GM12878 (cell line): Measurements from ENCODE around the gene ANKRD40CL. TPM values are rescaled to one million over a fixed set of nuclear protein-coding genes. Genes with fewer than 3 reads are reported as not detected.

Source experiments
- ATF7 ChIP-seq: fragments of 450-650 bp; IDR thresholded peaks from 2 replicates; pipeline ENCODE4 v1.6.1; 2016; ENCODE audit warnings: low read depth, mild to moderate bottlenecking
- CBFB ChIP-seq: IDR thresholded peaks from 2 replicates; pipeline ENCODE4 v1.6.1; 2016; ENCODE audit warnings: antibody characterized with exemption, low read depth
- E2F4 ChIP-seq: IDR thresholded peaks from 2 replicates; pipeline ENCODE4 v1.6.1; 2012; ENCODE audit warnings: low read depth, low read length, improper control_type of control experiment
- EED ChIP-seq: sonication (generic); IDR thresholded peaks from 2 replicates; pipeline ENCODE4 v1.6.1; 2016; ENCODE audit warnings: antibody characterized with exemption, low read depth
- FOXM1 ChIP-seq: IDR thresholded peaks from 2 replicates; pipeline ENCODE4 v1.6.1; 2012; ENCODE audit warnings: low read depth, mild to moderate bottlenecking, inconsistent platforms, low read length, moderate library complexity
- GABPA ChIP-seq: IDR thresholded peaks from 2 replicates; pipeline ENCODE4 v1.6.1; 2014; ENCODE audit warnings: antibody characterized with exemption, low read depth, mild to moderate bottlenecking, inconsistent platforms
- GATAD2B ChIP-seq: fragments of 450-650 bp; conservative IDR thresholded peaks from 2 replicates; pipeline ENCODE4 v1.6.1; 2017; ENCODE audit warnings: low read depth, mild to moderate bottlenecking, moderate library complexity
- HDAC2 ChIP-seq: fragments of 200-600 bp; sonication (generic); IDR thresholded peaks from 2 replicates; pipeline ENCODE4 v1.6.1; 2017
- IKZF1 ChIP-seq: fragments of 450-650 bp; conservative IDR thresholded peaks from 2 replicates; pipeline ENCODE4 v1.6.1; 2017; ENCODE audit warnings: antibody characterized with exemption, mild to moderate bottlenecking
- IRF4 ChIP-seq: IDR thresholded peaks from 2 replicates; pipeline ENCODE4 v1.6.1; 2011; ENCODE audit warnings: low read depth, low read length
- MYB ChIP-seq: fragments of 150-350 bp; IDR thresholded peaks from 2 replicates; pipeline ENCODE4 v1.6.1; 2014; ENCODE audit warnings: mild to moderate bottlenecking, low read depth, low read length, borderline replicate concordance
- NBN ChIP-seq: fragments of 450-650 bp; IDR thresholded peaks from 2 replicates; pipeline ENCODE4 v1.6.1; 2016
- POU2F2 ChIP-seq: IDR thresholded peaks from 3 replicates; pipeline ENCODE4 v1.6.1; 2011; ENCODE audit warnings: low read depth, mild to moderate bottlenecking, low read length, borderline replicate concordance
- RAD51 ChIP-seq: fragments of 450-650 bp; IDR thresholded peaks from 2 replicates; pipeline ENCODE4 v1.6.1; 2016; ENCODE audit warnings: moderate library complexity, mild to moderate bottlenecking, inconsistent platforms
- SP1 ChIP-seq: IDR thresholded peaks from one replicate; pipeline ENCODE4 v1.6.1; 2011; ENCODE audit warnings: low read depth, low read length
- ZBTB40 ChIP-seq: fragments of 450-650 bp; IDR thresholded peaks from 2 replicates; pipeline ENCODE4 v1.6.1; 2016; ENCODE audit warnings: mild to moderate bottlenecking, moderate library complexity, borderline replicate concordance
- ZSCAN29 ChIP-seq: fragments of 450-650 bp; IDR thresholded peaks from 2 replicates; pipeline ENCODE4 v1.6.1; 2017; ENCODE audit warnings: mild to moderate bottlenecking, moderate library complexity
- polyA plus RNA-seq, 11 experiments: library from polyadenylated mRNA; depleted of rRNA in 4 of 11; unstranded in 6 of 11; stranded (reverse) in 5 of 11; fragments of >200 nt; fragmentation: Nextera tagmentation in 4 of 11; fragmentation: Illumina TruSeq in 1 of 11; extraction: Ambion mirVana in 4 of 11; extraction: Trizol in 1 of 11; gene quantifications; 1 replicate in 1 of 11; 2 replicates in 10 of 11; pipeline versions ENCODE4 v1.2.1 to v1.2.3, GENCODE V29; 2011 to 2016; ENCODE audit warnings: inconsistent platforms in 2 of 11, missing spikeins in 2 of 11, low read depth in 1 of 11
- total RNA-seq, 4 experiments: library from RNA; depleted of rRNA in 3 of 4; stranded (reverse); fragments of >200 nt in 3 of 4; fragmentation: Illumina TruSeq in 1 of 4; extraction: Trizol in 1 of 4; gene quantifications; 2 replicates each; pipeline versions ENCODE4 v1.2.1 to v1.2.3, GENCODE V29; 2013 to 2021
- TF ChIP-seq, protein P1 (sequence below): fragments of 150-350 bp; IDR thresholded peaks from 2 replicates; pipeline ENCODE4 v1.6.1; 2016; ENCODE audit warnings: low read depth, low read length
- TF ChIP-seq, protein P2 (sequence below): fragments of 450-650 bp; formaldehyde crosslinking; IDR thresholded peaks from 2 replicates; pipeline ENCODE4 v1.5.0; 2022; ENCODE audit warnings: mild to moderate bottlenecking, missing genetic modification characterization

The ANKRD40CL gene
- total and polyA plus RNA-seq, 10 of the 15 experiments (the other 5 are each of a cell fraction or from before 2014, with no cell fraction given), result not detected

DNA sequence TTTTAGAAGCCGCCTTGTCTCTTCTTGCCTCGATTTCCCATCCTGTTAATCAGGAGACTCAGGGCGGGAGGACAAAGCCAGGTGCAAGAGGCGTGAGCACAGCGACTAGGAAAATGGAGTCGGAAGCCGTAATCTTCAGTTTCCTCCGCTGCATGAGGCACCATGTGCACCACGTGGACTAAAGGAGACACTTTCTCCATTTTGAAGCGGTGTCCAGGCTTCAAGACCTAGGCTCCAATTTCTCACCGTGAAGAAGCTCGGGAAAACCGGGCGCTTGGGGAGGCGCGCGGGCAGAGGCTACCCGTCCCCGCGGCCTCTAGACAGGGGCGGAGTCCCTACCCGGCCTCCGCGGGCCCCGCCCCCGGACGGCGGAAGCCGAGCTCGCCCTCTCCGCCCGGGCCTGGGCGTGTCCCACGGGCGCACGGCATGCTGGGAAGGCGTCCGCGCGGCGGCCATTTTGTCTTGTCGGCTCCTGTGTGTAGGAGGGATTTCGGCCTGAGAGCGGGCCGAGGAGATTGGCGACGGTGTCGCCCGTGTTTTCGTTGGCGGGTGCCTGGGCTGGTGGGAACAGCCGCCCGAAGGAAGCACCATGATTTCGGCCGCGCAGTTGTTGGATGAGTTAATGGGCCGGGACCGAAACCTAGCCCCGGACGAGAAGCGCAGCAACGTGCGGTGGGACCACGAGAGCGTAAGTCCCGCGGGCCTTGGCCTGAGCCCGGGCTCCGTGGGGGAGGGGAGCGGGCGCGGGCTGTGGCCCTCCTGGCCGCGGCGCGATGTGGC is 48.0 kb downstream of the ANKRD40CL start, which contains the start of gene LUC7L3 (continued):
- TF ChIP-seq ZBTB40 (peak; percentile 58; the same call in 1 of the 2 replicates), RAD51 (peak; percentile 65), NBN (peak; percentile 68; the same call in 1 of the 2 replicates), ATF7 (no peak), IKZF1 (peak; percentile 75), E2F4 (no peak), GATAD2B (peak; percentile 68; the same call in 1 of the 2 replicates), POU2F2 (peak; percentile 62; the same call in 1 of the 3 replicates), CBFB (peak; percentile 25; the same call in 1 of the 2 replicates), FOXM1 (0 out of 2 replicates have a peak, but pooled peaks have one; percentile 8), MYB (no peak), EED (no peak; the same call in 1 of the 2 replicates), ZSCAN29 (no peak), GABPA (no peak), IRF4 (no peak), HDAC2 (peak; percentile 89; the same call in 1 of the 2 replicates), SP1 (peak; percentile 83)
- TF ChIP-seq, protein P1, sequence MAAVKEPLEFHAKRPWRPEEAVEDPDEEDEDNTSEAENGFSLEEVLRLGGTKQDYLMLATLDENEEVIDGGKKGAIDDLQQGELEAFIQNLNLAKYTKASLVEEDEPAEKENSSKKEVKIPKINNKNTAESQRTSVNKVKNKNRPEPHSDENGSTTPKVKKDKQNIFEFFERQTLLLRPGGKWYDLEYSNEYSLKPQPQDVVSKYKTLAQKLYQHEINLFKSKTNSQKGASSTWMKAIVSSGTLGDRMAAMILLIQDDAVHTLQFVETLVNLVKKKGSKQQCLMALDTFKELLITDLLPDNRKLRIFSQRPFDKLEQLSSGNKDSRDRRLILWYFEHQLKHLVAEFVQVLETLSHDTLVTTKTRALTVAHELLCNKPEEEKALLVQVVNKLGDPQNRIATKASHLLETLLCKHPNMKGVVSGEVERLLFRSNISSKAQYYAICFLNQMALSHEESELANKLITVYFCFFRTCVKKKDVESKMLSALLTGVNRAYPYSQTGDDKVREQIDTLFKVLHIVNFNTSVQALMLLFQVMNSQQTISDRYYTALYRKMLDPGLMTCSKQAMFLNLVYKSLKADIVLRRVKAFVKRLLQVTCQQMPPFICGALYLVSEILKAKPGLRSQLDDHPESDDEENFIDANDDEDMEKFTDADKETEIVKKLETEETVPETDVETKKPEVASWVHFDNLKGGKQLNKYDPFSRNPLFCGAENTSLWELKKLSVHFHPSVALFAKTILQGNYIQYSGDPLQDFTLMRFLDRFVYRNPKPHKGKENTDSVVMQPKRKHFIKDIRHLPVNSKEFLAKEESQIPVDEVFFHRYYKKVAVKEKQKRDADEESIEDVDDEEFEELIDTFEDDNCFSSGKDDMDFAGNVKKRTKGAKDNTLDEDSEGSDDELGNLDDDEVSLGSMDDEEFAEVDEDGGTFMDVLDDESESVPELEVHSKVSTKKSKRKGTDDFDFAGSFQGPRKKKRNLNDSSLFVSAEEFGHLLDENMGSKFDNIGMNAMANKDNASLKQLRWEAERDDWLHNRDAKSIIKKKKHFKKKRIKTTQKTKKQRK, result no peak
- TF ChIP-seq, protein P2, sequence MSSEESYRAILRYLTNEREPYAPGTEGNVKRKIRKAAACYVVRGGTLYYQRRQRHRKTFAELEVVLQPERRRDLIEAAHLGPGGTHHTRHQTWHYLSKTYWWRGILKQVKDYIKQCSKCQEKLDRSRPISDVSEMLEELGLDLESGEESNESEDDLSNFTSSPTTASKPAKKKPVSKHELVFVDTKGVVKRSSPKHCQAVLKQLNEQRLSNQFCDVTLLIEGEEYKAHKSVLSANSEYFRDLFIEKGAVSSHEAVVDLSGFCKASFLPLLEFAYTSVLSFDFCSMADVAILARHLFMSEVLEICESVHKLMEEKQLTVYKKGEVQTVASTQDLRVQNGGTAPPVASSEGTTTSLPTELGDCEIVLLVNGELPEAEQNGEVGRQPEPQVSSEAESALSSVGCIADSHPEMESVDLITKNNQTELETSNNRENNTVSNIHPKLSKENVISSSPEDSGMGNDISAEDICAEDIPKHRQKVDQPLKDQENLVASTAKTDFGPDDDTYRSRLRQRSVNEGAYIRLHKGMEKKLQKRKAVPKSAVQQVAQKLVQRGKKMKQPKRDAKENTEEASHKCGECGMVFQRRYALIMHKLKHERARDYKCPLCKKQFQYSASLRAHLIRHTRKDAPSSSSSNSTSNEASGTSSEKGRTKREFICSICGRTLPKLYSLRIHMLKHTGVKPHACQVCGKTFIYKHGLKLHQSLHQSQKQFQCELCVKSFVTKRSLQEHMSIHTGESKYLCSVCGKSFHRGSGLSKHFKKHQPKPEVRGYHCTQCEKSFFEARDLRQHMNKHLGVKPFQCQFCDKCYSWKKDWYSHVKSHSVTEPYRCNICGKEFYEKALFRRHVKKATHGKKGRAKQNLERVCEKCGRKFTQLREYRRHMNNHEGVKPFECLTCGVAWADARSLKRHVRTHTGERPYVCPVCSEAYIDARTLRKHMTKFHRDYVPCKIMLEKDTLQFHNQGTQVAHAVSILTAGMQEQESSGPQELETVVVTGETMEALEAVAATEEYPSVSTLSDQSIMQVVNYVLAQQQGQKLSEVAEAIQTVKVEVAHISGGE (CRISPR knock-in tag), result no peak
